ENCODE data around the gene DDX46.

DNA sequence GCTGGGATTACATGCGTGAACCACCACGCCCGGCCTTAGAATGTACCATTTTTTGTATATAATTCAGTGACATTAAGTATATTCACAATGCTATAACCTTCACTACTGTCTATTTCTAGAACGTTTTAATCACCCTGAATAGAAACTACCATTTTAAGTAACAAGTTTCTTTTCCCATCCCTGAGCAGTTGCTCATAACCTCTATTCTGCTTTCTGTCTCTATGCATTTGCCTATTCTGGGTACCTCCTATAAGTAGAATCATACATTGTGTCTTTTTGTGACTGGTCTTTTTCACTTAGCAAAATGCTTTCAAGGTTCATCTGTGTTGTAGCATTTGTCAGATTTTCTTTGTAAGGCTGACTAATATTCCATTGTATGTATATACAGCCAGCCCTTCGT, 39.9 kb downstream of the DDX46 start:
- TF ChIP-seq EZH2 (optimal IDR thresholded peaks at IDR 0.05; ENCODE audit: low read depth, low read length), result no peak
- TF ChIP-seq EZH2phosphoT487 (IDR thresholded peaks at IDR 0.05; ENCODE audit: low read length), result no peak

Data from MM.1S (cell line).